Lower lobe of right lung (tissue), 2 donors: ENCODE measurements around the gene RNF181. TPM values are rescaled to one million over a fixed set of nuclear protein-coding genes. Genes with fewer than 3 reads are reported as not detected.

ENCODE experiments used
- ATAC-seq, 2 donors: fragments of 200-7000 bp; cut with Tn5 transposase; one replicate each; pipeline ENCODE4 v1.9.1; 2020 to 2022; ENCODE audit warnings: mild to moderate bottlenecking in 2 of 2, moderate library complexity in 2 of 2
- DNase-seq: peaks from one replicate; pipeline ENCODE4 v3.0.0-alpha.2; 2020
- H3K27ac ChIP-seq: fragments of 200-600 bp; one replicate; pipeline ENCODE4 v1.8.0; 2022
- H3K27me3 ChIP-seq: fragments of 200-600 bp; one replicate; pipeline ENCODE4 v1.8.0; 2022; ENCODE audit warnings: low read depth
- H3K36me3 ChIP-seq: fragments of 200-600 bp; one replicate; pipeline ENCODE4 v1.8.0; 2022; ENCODE audit warnings: mild to moderate bottlenecking
- H3K4me1 ChIP-seq: fragments of 200-600 bp; one replicate; pipeline ENCODE4 v1.8.0; 2022
- H3K4me3 ChIP-seq: fragments of 200-600 bp; one replicate; pipeline ENCODE4 v1.8.0; 2022; ENCODE audit warnings: mild to moderate bottlenecking
- H3K9me3 ChIP-seq: fragments of 200-600 bp; one replicate; pipeline ENCODE4 v1.8.0; 2022
- intact Hi-C: fragments of 100-400 bp; cut with DNase I; formaldehyde crosslinking; loops from one replicate; pipeline ENCODE4 v1.11.0; 2022
- total RNA-seq: library from RNA; stranded (reverse); fragmentation: NEBNext Ultra II Directional; extraction: Animal tissue kit (Norgen Biotek cat#: 25700); gene quantifications from one replicate; pipeline ENCODE4 v1.2.1, GENCODE V29; 2021
- TF ChIP-seq, protein P1 (sequence below): fragments of 200-600 bp; IDR thresholded peaks from one replicate; pipeline ENCODE4 v1.8.0; 2022; ENCODE audit warnings: antibody characterized with exemption, mild to moderate bottlenecking
- donor health status: DM: no; HTN: yes; CAD: no; lungs with severe emphysema.

RNF181 gene
- total RNA-seq, 1 donor from 2014 or later = 89.8 TPM

- DNase-seq (no peak), ATAC-seq (no peak)
- no peak overlapping the region for H3K4me3 ChIP-seq
- no peaks in the 10 kb centered on the region for H3K9me3 ChIP-seq
- H3K4me1 ChIP-seq = peaks cover 51% of the 10 kb centered on the region
- intact Hi-C loops = no loop called here
- H3K36me3 ChIP-seq = peaks cover 46% of the 10 kb centered on the region
- TF ChIP-seq, protein P1, sequence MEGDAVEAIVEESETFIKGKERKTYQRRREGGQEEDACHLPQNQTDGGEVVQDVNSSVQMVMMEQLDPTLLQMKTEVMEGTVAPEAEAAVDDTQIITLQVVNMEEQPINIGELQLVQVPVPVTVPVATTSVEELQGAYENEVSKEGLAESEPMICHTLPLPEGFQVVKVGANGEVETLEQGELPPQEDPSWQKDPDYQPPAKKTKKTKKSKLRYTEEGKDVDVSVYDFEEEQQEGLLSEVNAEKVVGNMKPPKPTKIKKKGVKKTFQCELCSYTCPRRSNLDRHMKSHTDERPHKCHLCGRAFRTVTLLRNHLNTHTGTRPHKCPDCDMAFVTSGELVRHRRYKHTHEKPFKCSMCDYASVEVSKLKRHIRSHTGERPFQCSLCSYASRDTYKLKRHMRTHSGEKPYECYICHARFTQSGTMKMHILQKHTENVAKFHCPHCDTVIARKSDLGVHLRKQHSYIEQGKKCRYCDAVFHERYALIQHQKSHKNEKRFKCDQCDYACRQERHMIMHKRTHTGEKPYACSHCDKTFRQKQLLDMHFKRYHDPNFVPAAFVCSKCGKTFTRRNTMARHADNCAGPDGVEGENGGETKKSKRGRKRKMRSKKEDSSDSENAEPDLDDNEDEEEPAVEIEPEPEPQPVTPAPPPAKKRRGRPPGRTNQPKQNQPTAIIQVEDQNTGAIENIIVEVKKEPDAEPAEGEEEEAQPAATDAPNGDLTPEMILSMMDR = no peak
- no peak overlapping the region for H3K27ac ChIP-seq
- no peaks in the 10 kb centered on the region for H3K27me3 ChIP-seq
Observed at GRCh38 chr2:85598594-85599340, 3.2 kb downstream of the RNF181 start.

DNA sequence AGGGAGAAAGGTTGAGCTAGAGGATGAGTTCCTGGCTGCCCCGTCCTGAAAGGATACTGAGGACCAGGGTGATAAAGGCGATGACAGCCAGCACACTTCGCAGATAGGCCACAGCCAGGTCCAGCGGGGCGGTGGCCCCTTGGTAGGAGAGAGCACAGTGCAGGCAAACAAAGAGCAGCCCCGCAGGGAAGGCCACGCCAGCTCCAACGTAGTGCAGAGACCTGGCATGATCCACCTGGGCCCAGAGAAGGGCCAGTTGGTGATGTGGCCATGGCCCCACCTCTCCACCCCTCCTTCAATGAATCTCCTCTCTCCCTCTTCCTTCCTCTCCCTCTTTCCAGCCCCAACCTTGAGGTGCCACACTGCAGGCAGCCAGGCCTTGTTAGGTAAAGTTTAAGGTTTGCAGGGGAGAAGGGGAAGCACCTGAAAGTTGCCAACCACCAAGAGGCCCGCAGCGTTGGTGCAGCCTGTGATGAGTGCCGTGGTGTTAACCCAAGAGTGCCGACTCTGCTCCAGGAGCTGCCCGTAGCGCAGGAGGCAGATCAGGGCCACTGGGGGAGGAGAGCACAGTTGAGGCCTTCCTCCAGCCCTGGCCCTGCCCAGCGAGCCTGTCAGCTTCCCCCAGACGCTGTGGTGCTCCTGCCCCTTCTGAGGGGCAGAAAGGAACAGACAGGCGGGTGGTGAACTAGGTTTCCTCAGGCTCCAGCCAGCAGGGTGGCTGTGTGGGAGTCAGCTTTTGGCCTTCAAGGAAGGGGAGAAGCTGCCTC lies 4.1 kb downstream of the RNF181 start:
- Histone ChIP-seq H3K27ac (no peak overlapping the region), H3K27me3 (no peaks in the 10 kb centered on the region), H3K36me3 (peaks cover 46% of the 10 kb centered on the region), H3K4me3 (no peak overlapping the region), H3K4me1 (peaks cover 51% of the 10 kb centered on the region), H3K9me3 (no peaks in the 10 kb centered on the region)
- TF ChIP-seq, protein P1 = no peak
- intact Hi-C loops = no loop called here
- no peak for ATAC-seq
- DNase-seq = no peak

- peaks cover 46% of the 10 kb centered on the region for H3K36me3 ChIP-seq
- intact Hi-C loops = no loop called here
- H3K27me3 ChIP-seq = no peaks in the 10 kb centered on the region
- TF ChIP-seq, protein P1 = no peak
- H3K4me3 ChIP-seq = no peak overlapping the region
- no peaks in the 10 kb centered on the region for H3K9me3 ChIP-seq
- DNase-seq = no peak
- no peak overlapping the region for H3K27ac ChIP-seq
- ATAC-seq = no peak
- peaks cover 52% of the 10 kb centered on the region for H3K4me1 ChIP-seq
Observed at GRCh38 chr2:85600235-85600575, 4.7 kb downstream of the RNF181 start.

DNA sequence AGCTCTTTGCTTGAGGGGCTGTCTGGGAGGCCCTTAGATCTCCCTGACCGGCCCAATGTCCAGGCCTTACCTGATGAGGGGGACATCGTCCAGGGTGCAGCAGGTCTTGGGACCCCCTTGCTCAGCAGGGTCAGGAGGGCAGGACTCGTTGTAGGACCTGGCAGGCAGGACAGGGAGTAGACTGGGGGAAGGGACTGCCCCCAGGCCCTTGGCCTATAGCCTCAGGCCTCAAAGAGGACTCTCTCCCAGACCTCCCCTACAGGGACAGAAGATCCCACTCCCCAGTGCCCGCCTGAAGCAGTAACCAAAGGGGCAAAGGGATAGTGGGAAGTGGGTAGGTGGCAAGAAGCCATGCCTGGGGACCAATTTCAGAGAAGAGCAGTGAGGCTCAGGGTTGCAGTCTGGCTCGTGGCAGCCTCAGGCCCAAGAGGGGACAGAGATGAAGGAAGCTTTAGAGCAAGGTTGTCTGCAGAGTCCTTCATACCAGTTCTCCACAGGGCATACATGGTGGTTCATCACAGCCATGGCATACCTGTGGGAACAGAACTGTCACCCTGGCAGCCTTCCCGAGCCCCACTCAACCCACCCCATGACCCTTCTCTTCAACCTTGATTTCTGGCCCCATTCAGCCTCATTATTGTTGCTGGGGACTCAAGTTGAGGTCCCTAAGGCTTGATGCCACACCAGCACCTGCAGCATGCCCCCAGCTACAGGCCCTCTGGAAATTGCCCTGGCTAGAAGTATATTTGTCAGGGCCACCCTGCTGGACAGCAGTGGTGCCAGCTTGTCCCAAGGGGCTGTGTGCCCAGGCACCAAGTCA lies 5.6 kb downstream of the RNF181 start:
- Histone ChIP-seq H3K27me3 (no peaks in the 10 kb centered on the region), H3K27ac (peak overlapping the region; percentile 90), H3K36me3 (peaks cover 46% of the 10 kb centered on the region), H3K4me1 (peaks cover 60% of the 10 kb centered on the region), H3K9me3 (no peaks in the 10 kb centered on the region), H3K4me3 (peak overlapping the region; percentile 82)
- TF ChIP-seq, protein P1 = no peak
- intact Hi-C loops = no loop called here
- ATAC-seq = no peak
- no peak for DNase-seq

DNA sequence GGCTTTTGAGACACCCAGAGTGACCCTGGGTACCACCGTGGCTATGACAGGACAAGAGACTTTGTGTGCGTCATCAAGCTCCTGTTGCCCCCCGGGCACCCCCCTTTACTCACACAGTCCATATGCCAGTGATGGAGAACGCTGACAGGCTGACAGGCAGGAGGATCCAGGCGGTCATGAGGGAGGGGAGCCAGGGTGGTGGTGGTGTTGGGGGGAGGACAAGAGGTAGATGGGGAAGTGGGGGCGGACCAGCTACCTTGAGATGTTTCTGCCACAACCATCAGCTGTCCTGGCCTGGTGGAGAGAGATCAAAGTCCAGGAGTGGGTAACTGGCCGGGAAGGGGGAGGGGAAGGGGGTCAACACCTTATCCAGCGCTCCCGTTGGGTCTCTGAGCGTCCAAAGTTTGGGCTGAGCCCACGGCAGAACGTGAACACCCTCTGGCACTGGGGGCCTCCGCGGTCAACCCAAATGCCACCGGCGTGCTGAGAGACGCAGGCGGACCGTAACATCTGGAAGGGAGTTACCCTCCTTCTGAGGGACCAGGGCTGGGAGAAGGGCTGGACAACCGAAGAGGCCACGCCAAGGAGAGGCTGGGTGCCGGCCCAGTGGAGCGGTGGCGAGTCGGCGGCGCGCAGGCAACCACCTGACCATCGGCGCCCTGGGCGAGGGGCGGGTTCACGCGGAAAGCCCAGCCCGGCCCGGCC lies 6.4 kb downstream of the RNF181 start:
- H3K4me1 ChIP-seq = peaks cover 60% of the 10 kb centered on the region
- H3K4me3 ChIP-seq = peak overlapping the region; percentile 82
- H3K36me3 ChIP-seq = peaks cover 41% of the 10 kb centered on the region
- ATAC-seq (peak; percentile 76 to 78), DNase-seq (peak; percentile 83)
- no peaks in the 10 kb centered on the region for H3K9me3 ChIP-seq
- intact Hi-C loops = no loop called here
- TF ChIP-seq, protein P1 = no peak
- no peaks in the 10 kb centered on the region for H3K27me3 ChIP-seq
- peak overlapping the region; percentile 90 for H3K27ac ChIP-seq
